Measurements from ENCODE around the gene LCP2. TPM values are rescaled to one million over a fixed set of nuclear protein-coding genes. Genes with fewer than 3 reads are reported as not detected.

Gene LCP2
- total RNA-seq = 10.2 TPM

DNA sequence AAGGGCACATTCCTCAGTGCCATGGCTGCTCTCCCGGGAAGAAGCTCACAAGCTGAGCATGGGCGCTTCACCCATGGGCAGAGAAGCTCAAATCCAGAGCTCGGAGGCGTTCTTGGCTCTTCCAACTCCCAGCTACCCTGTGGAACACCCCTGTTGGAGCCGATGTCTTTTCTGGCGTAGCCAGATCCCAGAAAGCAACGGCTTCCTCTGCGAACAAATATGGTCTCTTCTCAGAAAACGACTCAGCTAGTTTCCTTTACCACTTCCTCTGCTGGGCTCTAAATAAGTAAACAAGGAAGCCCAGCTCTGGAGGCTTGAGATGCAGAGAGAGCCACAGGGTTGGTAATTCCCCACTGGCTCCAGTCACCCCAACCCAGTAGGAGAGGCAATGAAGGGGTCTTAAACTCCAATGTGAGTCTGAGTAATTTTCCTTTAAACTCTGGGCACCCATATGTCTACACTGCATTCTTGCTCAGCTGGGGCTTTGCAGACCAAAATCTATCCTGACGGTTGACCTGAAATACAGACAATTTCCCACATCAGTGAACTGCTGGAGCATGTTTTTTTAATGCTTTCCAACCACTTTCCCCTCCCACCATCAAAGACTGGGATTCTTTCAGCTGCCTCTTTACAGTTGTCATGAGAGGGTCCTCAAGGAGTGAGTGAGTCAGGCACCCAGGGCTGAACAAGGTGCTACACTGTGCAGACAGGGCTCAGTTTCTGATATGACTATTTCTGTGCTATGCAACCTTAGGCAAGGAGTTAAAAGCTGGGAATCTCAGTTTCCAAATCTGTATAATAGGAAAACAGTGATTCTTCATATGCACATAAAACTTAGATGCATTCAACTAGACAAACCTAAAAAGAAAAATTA lies at the start of gene LCP2:
Gene LCP2, minus strand, starts transcription at position 189 of the 874 bp plus-strand sequence. Its CDS starts 166 bp downstream, at position 23.
- DNase-seq = no peak

GRCh38 chr5:170347022-170347567 lies 49.5 kb upstream of the LCP2 start:
- no peak for DNase-seq

DNA sequence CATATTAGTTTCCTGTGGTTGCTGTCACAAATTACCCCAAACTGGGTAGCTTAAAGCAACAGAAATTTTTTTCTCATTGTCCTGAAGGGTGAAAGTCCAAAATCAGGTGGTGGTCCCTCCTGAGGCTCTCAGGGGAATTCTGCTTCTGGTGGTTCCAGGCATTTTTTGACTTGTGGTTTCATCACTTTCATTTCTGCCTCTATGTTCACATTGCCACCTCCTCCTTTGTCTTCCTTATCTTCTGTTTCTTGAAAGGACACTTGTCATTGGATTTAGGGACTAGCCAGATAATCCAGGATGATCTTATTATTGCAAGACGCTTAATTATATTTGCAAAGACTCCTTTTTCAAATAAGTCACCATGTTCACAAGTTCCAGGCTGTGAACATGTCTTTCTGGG lies 48.4 kb upstream of the LCP2 start:
- DNase-seq = no peak

DNA sequence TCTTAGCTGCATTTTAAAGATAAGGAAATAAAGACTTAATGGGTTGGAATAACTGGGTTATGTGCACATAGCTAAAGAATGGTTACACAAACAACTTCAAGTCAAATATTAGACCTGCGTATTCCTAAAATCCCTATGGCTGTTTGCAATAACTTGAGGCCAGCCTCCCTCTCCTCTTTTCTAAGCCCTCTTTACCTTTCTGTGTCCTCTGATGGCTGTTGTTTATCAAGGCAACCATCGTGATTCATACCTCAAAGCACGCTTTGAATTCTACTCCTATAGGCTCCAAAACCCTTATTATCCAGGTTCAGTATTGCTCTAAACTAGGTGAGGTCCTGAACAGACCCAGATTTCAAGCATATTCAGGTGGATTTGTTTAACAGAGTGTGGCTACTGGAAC lies 45.6 kb upstream of the LCP2 start:
- DNase-seq = no peak

GRCh38 chr5:170342153-170342725 lies 44.7 kb upstream of the LCP2 start:
- DNase-seq = no peak

- no peak for DNase-seq
These were observed 44.0 kb upstream of the LCP2 start for GRCh38 chr5:170341545-170341944.

- DNase-seq = no peak
These were observed 42.2 kb upstream of the LCP2 start for GRCh38 chr5:170339780-170340167.

DNA sequence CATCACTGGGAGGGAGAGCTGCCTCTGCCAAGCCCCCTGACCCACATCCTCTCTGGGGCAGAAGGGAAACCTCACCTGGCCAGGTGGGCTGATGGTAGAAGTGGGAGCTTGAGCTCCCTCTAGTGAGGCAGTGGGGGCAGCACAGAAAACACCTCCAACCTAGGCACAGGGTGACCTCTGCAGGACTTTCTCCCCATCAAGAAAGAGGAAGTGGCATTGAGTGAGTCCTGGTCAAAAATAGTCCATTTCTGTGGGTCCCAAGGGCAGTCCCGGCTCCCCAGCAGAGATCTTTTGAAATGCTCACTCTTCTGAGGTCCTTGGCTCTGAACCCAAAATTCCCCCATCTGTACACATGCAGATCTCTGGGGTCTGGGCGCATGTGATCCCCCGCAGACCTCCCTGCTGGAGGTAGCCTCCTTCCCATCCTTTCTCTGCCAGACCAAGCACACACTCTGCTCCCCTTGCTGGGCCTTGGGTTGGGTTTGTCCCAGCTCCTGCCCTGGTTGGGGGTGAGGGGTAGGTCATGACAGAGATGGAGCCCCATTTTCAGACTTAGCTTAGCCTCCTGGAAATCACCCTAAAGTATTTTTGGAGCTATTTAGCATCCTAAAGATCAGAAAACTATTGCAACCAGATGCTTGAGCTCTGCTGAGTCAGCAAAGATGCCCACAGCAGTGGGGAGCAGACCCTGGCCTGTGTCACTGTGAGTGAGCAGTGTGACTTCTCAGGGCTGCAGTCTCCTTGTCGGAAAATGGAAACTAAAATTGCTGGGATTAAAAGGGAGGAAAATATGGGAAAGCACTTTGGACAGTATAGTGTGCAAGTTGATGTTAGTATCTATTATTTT lies 41.6 kb upstream of the LCP2 start:
- DNase-seq = no peak

- DNase-seq = no peak
These were observed 40.7 kb upstream of the LCP2 start for GRCh38 chr5:170338291-170338690.

DNA sequence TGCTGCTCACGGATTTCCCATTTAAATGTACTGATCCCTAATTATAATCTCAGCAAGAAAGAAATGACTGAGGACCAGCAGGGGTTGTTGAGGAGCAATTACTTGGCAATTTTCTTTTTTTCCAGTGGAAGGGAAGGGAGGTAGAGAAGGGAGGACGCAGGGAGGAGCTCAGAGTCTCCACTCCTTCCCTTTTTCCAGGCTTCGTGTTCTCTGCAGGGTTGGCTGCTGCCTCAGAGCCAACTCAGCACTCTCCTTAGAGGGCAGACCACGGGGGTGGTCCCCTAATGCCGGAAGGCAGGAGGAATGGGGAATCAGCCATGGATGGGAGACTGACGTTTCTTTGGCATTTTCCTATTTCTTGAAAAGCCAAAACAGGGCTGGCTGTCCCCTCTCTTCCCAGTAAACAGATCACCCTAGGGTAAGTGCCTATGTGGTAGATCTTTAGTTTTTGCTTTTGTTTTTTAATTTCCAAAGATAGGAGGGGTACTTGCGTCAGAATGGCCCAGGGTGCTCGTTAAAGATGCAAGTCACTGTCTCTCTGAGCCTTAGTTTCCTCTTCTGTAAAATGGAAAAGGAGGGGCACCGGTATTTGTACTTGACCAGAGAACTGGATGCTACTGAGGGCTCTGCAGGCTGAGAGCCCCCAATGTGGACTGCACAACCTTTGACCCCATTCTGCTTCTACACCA lies 39.6 kb upstream of the LCP2 start:
- no peak for DNase-seq

- no peak for DNase-seq
These were observed 38.5 kb upstream of the LCP2 start for GRCh38 chr5:170336065-170336464.

DNA sequence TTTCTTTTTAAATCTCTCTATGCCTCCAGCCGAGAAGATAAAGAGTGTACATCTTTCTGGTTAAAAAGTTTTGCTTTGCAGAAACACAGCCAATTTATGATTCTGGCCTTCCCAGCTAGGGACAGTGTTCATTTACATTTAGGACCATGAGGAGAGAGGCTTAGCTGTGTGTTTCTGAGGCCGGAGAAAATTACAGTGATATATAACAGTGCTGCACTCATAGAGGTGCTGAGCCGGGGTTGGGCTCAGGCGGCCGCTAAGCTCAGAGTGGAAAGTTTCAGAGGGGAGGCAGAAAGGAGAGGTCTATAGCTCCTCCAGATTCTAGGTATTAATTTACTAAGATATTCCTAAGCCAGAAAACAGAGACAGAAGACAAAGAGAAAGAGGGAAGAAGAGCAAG lies 37.0 kb upstream of the LCP2 start:
- DNase-seq = no peak

DNA sequence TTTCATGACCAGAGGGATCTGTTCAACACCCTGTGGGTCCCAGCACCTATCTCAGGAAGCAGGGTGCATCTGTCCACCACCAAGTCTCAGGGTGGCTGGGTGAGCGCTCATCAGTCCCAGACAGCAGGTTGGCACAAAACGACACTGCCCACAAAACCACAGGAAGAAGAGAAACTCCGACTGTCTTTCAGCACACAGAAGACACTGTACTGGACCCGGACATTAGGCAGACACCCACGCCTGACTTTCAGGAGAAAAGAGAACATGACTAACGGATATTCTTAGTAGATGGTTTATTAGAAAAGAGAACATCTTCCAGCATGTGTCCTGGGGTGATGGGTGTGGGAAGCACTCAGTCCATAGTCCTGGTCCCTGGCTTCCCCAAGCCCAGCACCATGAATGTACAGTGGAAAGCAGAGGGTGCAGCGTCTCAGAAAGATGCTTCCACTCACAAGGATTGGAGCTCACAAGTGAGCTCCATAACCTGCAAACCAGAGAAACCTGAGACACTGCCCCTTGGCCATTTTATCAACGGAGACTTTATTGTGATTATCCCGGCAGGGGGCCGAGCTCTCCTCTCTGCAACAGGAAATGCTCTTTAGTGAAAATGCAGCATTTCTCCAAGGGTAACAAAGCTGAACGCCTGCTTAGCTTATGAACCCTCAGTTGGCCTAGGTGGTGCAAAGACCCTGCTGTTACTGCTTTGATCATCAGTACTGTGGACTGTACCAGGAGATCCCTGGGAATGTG lies 35.8 kb upstream of the LCP2 start:
- no peak for DNase-seq

GRCh38 chr5:170332058-170332457 lies 34.5 kb upstream of the LCP2 start:
- no peak for DNase-seq

GRCh38 chr5:170330568-170331054 lies 33.0 kb upstream of the LCP2 start:
- no peak for DNase-seq

- DNase-seq = no peak
These were observed 31.9 kb upstream of the LCP2 start for GRCh38 chr5:170329524-170329923.

- no peak for DNase-seq
These were observed 30.3 kb upstream of the LCP2 start for GRCh38 chr5:170327829-170328228.

DNA sequence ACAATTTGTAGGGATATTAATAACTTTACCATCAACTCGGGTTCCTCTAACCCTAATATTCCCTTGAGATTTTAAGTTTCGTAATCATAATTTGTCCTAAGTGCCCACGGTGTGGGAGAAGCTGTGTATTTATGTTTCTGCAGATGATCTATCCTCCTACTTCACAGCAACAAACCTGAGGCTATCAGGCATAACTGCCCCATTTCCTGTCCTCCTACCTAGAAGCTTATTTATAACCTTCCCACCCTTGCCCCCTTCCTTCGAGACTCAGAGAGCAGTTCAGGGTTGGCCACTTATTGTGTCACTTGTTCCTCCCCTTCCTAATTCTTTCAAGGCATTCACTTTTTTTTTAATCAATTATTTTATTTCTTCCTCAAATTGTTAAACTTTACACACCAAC lies 29.6 kb upstream of the LCP2 start:
- no peak for DNase-seq

DNA sequence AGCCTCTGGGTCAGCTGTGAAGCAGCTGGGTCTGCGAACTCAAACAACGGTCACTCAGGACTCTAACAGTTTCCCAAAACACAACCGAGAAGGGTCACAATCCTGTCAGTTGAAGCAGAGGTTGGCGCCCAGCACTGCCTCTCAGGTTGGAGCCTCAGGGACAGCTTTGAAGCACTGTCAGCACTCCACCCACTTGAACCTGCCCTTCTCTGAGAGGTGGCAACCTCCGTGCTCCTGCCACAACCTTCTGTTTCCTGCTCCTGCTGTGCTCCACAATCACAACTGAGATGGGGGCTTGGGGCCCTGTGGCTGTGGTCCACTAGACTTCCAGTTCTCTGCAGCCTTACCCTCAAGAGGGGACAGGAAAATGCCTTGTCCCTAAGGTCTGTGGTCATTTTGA lies 21.7 kb upstream of the LCP2 start:
- DNase-seq = no peak

- no peak for DNase-seq
These were observed 19.9 kb upstream of the LCP2 start for GRCh38 chr5:170317499-170317898.

DNA sequence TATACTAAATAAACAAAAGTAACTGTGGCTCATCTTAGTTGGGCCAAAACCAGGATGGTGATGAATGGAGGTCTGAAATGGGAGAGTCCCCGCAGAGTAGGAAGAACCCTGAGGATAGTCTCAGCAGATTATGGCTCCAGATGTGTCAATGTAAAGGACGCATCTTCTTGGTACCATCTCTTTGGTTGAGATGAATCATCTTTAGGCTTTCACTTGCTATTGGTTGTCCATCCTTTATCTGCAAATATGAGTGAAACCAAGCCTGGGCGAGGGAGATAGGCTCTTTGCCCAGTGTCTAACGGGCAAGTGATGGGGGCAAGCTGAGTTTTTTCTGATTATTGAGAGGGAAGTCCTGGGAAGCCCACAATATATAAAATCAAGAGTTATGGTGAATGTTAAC lies 19.4 kb upstream of the LCP2 start:
- no peak for DNase-seq
